Activated naive CD4-positive, alpha-beta T cell (primary cell): ENCODE results near the gene EXOC5.

Experiments used
- DNase-seq, 4 experiments: peaks; one replicate each; lab custom pipeline; 2025; lab: John Stamatoyannopoulos, UW

EXOC5 gene

GRCh38 chr14:57168138-57168679, 100.5 kb downstream of the EXOC5 start:
- DNase-seq = no peak

GRCh38 chr14:57161583-57162234, 107.0 kb downstream of the EXOC5 start:
- DNase-seq = no peak

DNA sequence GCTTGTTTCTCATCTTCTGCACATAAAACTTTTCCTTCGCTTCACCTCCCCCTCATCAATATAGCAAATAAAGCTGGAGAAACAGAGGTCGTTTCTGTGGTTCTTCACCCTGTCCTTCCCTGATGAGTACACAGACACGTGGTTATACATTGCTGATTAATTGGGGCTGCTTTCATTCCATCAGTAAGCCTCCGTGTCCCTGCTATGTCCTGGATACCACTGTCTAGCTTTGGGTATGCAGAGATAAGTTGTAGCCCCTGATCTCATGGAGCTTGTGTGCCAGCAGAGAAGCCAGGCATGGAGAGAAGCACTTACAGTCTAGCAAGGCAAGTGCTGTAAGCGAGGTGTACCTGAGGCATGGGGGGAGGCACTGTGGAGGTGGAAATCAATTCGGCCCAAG, 108.4 kb downstream of the EXOC5 start:
- no peak for DNase-seq

DNA sequence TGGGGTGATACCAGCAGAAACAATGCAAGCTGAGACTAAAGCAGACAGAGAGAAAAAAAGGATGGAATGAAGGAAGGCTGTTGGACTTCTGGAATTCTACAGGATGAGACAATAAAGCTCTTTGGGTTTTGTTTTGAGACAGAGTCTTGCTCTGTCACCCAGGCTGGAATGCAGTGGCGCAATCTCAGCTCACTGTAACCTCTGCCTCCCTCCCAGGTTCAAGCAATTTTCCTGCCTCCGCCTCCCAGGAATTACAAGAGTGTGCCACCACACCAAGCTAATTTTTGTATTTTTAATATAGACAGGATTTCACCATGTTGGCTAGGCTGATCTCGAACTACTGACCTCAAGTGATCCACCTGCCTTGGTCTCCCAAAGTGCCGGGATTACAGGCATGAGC, 115.4 kb downstream of the EXOC5 start:
- no peak for DNase-seq
